ENCODE results near the gene RAB3A. TPM values are rescaled to one million over a fixed set of nuclear protein-coding genes. Genes with fewer than 3 reads are reported as not detected.

Gene RAB3A
- total RNA-seq, 1 experiment from 2014 or later, result 1.0 TPM

DNA sequence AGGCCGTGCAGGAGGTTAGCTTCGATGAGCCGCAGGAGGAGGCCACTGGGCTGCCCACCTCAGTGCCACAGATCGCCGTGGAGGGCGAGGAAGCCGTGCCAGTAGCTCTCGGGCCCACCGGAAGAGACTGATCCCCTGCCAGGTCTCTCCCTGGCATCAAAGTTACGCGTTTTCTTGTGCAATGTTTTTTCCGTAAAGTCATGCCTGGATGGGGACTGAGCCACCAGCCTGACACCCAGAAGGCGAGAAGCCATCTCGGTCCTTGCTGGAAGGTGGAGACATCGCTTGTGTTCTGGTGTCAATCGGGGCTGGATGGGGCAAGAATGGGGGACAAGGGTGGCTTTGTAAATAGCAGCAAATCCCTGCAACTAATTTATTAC is 54.3 kb downstream of the RAB3A start:
- Histone ChIP-seq H3K9me3 (ENCODE audit: control insufficient read depth, insufficient read depth, low read depth, low read length) (no peaks in the 10 kb centered on the region), H3K4me1 (ENCODE audit: control insufficient read depth, insufficient read depth, low read length) (peaks cover 9% of the 10 kb centered on the region), H3K27me3 (ENCODE audit: control insufficient read depth, insufficient read depth, low read length) (no peaks in the 10 kb centered on the region), H3K4me3 (ENCODE audit: low read depth in 2 of 2, low read length in 2 of 2) (no peak overlapping the region), H3K27ac (ENCODE audit: low read length) (no peak overlapping the region), H3K36me3 (ENCODE audit: control insufficient read depth, insufficient read depth, low read length) (peaks cover 2% of the 10 kb centered on the region; the same call in 1 of the 2 replicates)
- ChIA-PET CTCF (no interaction called here), POLR2A (no interaction called here)
- in situ Hi-C loops (cut with HindIII; ENCODE audit: low pct_unique_long_range_greater_than_20kb, low sequenced_read_pairs) (no loop called here), intact Hi-C loops (cut with micrococcal nuclease; ENCODE audit: unreplicated experiment) (no loop called here)
- ATAC-seq (no peak), DNase-seq (ENCODE audit: low read depth, low spot score) (no peak)
- BruUV-seq (replicated peaks), result no TSS peak
- TF ChIP-seq, protein P1, sequence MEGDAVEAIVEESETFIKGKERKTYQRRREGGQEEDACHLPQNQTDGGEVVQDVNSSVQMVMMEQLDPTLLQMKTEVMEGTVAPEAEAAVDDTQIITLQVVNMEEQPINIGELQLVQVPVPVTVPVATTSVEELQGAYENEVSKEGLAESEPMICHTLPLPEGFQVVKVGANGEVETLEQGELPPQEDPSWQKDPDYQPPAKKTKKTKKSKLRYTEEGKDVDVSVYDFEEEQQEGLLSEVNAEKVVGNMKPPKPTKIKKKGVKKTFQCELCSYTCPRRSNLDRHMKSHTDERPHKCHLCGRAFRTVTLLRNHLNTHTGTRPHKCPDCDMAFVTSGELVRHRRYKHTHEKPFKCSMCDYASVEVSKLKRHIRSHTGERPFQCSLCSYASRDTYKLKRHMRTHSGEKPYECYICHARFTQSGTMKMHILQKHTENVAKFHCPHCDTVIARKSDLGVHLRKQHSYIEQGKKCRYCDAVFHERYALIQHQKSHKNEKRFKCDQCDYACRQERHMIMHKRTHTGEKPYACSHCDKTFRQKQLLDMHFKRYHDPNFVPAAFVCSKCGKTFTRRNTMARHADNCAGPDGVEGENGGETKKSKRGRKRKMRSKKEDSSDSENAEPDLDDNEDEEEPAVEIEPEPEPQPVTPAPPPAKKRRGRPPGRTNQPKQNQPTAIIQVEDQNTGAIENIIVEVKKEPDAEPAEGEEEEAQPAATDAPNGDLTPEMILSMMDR (IDR thresholded peaks at IDR 0.05), result no peak
- TF ChIP-seq POLR2AphosphoS5 (IDR thresholded peaks at IDR 0.05; ENCODE audit: low read depth, low read length), result no peak
- TF ChIP-seq, protein P2, sequence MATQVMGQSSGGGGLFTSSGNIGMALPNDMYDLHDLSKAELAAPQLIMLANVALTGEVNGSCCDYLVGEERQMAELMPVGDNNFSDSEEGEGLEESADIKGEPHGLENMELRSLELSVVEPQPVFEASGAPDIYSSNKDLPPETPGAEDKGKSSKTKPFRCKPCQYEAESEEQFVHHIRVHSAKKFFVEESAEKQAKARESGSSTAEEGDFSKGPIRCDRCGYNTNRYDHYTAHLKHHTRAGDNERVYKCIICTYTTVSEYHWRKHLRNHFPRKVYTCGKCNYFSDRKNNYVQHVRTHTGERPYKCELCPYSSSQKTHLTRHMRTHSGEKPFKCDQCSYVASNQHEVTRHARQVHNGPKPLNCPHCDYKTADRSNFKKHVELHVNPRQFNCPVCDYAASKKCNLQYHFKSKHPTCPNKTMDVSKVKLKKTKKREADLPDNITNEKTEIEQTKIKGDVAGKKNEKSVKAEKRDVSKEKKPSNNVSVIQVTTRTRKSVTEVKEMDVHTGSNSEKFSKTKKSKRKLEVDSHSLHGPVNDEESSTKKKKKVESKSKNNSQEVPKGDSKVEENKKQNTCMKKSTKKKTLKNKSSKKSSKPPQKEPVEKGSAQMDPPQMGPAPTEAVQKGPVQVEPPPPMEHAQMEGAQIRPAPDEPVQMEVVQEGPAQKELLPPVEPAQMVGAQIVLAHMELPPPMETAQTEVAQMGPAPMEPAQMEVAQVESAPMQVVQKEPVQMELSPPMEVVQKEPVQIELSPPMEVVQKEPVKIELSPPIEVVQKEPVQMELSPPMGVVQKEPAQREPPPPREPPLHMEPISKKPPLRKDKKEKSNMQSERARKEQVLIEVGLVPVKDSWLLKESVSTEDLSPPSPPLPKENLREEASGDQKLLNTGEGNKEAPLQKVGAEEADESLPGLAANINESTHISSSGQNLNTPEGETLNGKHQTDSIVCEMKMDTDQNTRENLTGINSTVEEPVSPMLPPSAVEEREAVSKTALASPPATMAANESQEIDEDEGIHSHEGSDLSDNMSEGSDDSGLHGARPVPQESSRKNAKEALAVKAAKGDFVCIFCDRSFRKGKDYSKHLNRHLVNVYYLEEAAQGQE (IDR thresholded peaks at IDR 0.05; ENCODE audit: insufficient read depth in 1 of 2, low read depth in 2 of 2, low read length in 1 of 2), result no peak
- TF ChIP-seq TCF7L2 (IDR thresholded peaks at IDR 0.05; ENCODE audit: low read depth, low read length), result no peak
- no peak for TF ChIP-seq SIN3A (IDR thresholded peaks at IDR 0.05; ENCODE audit: borderline replicate concordance, insufficient read depth, low read depth, low read length)

DNA sequence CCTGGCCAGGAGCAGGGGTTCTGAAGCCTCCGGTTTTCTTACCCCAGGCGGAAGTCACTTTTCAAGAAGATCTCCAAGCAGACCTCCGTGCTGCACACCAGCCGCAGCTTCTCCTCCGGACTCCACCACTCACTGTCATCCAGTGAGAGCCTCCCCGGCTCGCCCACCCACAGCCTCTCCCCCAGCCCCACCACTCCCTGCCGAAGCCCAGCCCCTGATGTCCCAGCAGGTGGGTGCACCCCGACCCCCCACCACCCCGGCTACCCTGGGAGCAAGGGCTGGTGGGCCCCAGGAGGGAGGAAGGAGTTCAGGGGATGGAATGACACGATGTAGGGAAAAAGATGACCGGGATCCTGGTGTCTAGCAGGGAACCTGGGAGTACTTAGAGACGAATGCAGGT is 56.4 kb downstream of the RAB3A start:
- DNase-seq (ENCODE audit: low read depth, low spot score) (no peak), ATAC-seq (no peak)
- TF ChIP-seq SIN3A (IDR thresholded peaks at IDR 0.05; ENCODE audit: borderline replicate concordance, insufficient read depth, low read depth, low read length) (no peak), TCF7L2 (IDR thresholded peaks at IDR 0.05; ENCODE audit: low read depth, low read length) (no peak), POLR2AphosphoS5 (IDR thresholded peaks at IDR 0.05; ENCODE audit: low read depth, low read length) (no peak)
- TF ChIP-seq, protein P2 (IDR thresholded peaks at IDR 0.05; ENCODE audit: insufficient read depth in 1 of 2, low read depth in 2 of 2, low read length in 1 of 2), result no peak
- TF ChIP-seq, protein P1 (IDR thresholded peaks at IDR 0.05), result no peak
- H3K27ac ChIP-seq (ENCODE audit: low read length), result no peak overlapping the region
- H3K27me3 ChIP-seq (ENCODE audit: control insufficient read depth, insufficient read depth, low read length), result no peaks in the 10 kb centered on the region
- H3K36me3 ChIP-seq (ENCODE audit: control insufficient read depth, insufficient read depth, low read length), result no peaks in the 10 kb centered on the region
- no peak overlapping the region for H3K4me3 ChIP-seq (ENCODE audit: low read depth in 2 of 2, low read length in 2 of 2)
- H3K9me3 ChIP-seq (ENCODE audit: control insufficient read depth, insufficient read depth, low read depth, low read length), result no peaks in the 10 kb centered on the region
- in situ Hi-C loops (cut with HindIII; ENCODE audit: low pct_unique_long_range_greater_than_20kb, low sequenced_read_pairs) (no loop called here), intact Hi-C loops (cut with micrococcal nuclease; ENCODE audit: unreplicated experiment) (no loop called here)
- ChIA-PET POLR2A (no interaction called here), CTCF (interaction anchor here (0.7 kb wide), 1 partner anchor 139 kb away, joined by 3 read pairs; no protein-coding TSS in a partner anchor)
- no TSS peak for BruUV-seq (replicated peaks)
- peaks cover 5% of the 10 kb centered on the region for H3K4me1 ChIP-seq (ENCODE audit: control insufficient read depth, insufficient read depth, low read length)

Other genes starting within 250 kb of the RAB3A start
- gene KCNN1, start 236.9 kb downstream of the RAB3A start, total RNA-seq (2021; ENCODE audit: unreplicated experiment), result 0.90 TPM
- 21.4 TPM for gene ARRDC2, start 195.9 kb downstream of the RAB3A start, total RNA-seq (2021; ENCODE audit: unreplicated experiment)
- 0.36 TPM for gene IL12RB1, start 117.1 kb downstream of the RAB3A start, total RNA-seq (2021; ENCODE audit: unreplicated experiment)
- gene MAST3, start 106.3 kb downstream of the RAB3A start, total RNA-seq (2021; ENCODE audit: unreplicated experiment), result 13.1 TPM
- gene PIK3R2, start 50.9 kb downstream of the RAB3A start, total RNA-seq (2021; ENCODE audit: unreplicated experiment), result 37.6 TPM
- gene IFI30, start 30.2 kb downstream of the RAB3A start, total RNA-seq (2021; ENCODE audit: unreplicated experiment), result 39.7 TPM
- gene MPV17L2, start 10.8 kb downstream of the RAB3A start, total RNA-seq (2021; ENCODE audit: unreplicated experiment), result 13.3 TPM
- gene PDE4C, start 22.4 kb upstream of the RAB3A start, total RNA-seq (2021; ENCODE audit: unreplicated experiment), result 0.98 TPM
- 2.5 TPM for gene IQCN, start 70.4 kb upstream of the RAB3A start, total RNA-seq (2021; ENCODE audit: unreplicated experiment)
- 130 TPM for gene JUND, start 77.6 kb upstream of the RAB3A start, total RNA-seq (2021; ENCODE audit: unreplicated experiment)
- gene LSM4, start 119.0 kb upstream of the RAB3A start, total RNA-seq (2021; ENCODE audit: unreplicated experiment), result 209 TPM
- gene PGPEP1, start 136.6 kb upstream of the RAB3A start, total RNA-seq (2021; ENCODE audit: unreplicated experiment), result 36.3 TPM
- gene GDF15, start 182.1 kb upstream of the RAB3A start, total RNA-seq (2021; ENCODE audit: unreplicated experiment), result 335 TPM
- gene LRRC25, start 193.6 kb upstream of the RAB3A start, total RNA-seq (2021; ENCODE audit: unreplicated experiment), result 0.15 TPM
- gene SSBP4, start 215.4 kb upstream of the RAB3A start, total RNA-seq (2021; ENCODE audit: unreplicated experiment), result 128 TPM
- gene ISYNA1, start 234.1 kb upstream of the RAB3A start, total RNA-seq (2021; ENCODE audit: unreplicated experiment), result 351 TPM

Measured in Panc1 (cell line).